GM18909 (cell line): ENCODE results near the gene NAV2.

Source experiments
- ATAC-seq: cut with Tn5 transposase; IDR thresholded peaks from one replicate; pipeline ENCODE4 v1.9.1; 2021; ENCODE audit warnings: mild to moderate bottlenecking; ENCODE audit not compliant: unreplicated experiment, poor library complexity

NAV2 gene

GRCh38 chr11:20007386-20007785 lies 294.7 kb downstream of the NAV2 start:
- ATAC-seq = no peak

GRCh38 chr11:20008190-20008870 lies 295.7 kb downstream of the NAV2 start:
- ATAC-seq = no peak

GRCh38 chr11:20008871-20009644 lies 296.4 kb downstream of the NAV2 start:
- no peak for ATAC-seq

- no peak for ATAC-seq
These were observed 297.7 kb downstream of the NAV2 start for GRCh38 chr11:20010156-20010850.

- no peak for ATAC-seq
These were observed 298.2 kb downstream of the NAV2 start for GRCh38 chr11:20010851-20011225.

- no peak for ATAC-seq
These were observed 298.8 kb downstream of the NAV2 start for GRCh38 chr11:20011307-20011951.

- ATAC-seq = no peak
These were observed 300.9 kb downstream of the NAV2 start for GRCh38 chr11:20013346-20014066.

GRCh38 chr11:20014067-20014402 lies 301.4 kb downstream of the NAV2 start:
- ATAC-seq = no peak

- ATAC-seq = no peak
These were observed 302.5 kb downstream of the NAV2 start for GRCh38 chr11:20015101-20015500.

- no peak for ATAC-seq
These were observed 303.1 kb downstream of the NAV2 start for GRCh38 chr11:20015529-20016427.

GRCh38 chr11:20016526-20016925 lies 303.9 kb downstream of the NAV2 start:
- no peak for ATAC-seq

- ATAC-seq = no peak
These were observed 304.7 kb downstream of the NAV2 start for GRCh38 chr11:20017320-20017719.

- ATAC-seq = no peak
These were observed 307.6 kb downstream of the NAV2 start for GRCh38 chr11:20020198-20020597.

- ATAC-seq = no peak
These were observed 308.1 kb downstream of the NAV2 start for GRCh38 chr11:20020716-20021115.

- ATAC-seq = no peak
These were observed 308.6 kb downstream of the NAV2 start for GRCh38 chr11:20021212-20021611.

- no peak for ATAC-seq
These were observed 309.2 kb downstream of the NAV2 start for GRCh38 chr11:20021771-20022362.

- no peak for ATAC-seq
These were observed 309.9 kb downstream of the NAV2 start for GRCh38 chr11:20022363-20023081.

- no peak for ATAC-seq
These were observed 310.4 kb downstream of the NAV2 start for GRCh38 chr11:20023082-20023426.
